Liver (tissue), 3 donors: ENCODE measurements around the gene C3orf18.

Experiments used
- EGR1 ChIP-seq, 2 donors: IDR thresholded peaks; 2 replicates each; pipeline ENCODE4 v1.6.1; 2016 to 2018; ENCODE audit warnings: antibody characterized with exemption in 2 of 2, low read depth in 2 of 2
- GABPA ChIP-seq, 2 donors: IDR thresholded peaks in 1 of 2; conservative IDR thresholded peaks in 1 of 2; 2 replicates each; pipeline ENCODE4 v1.6.1; 2016; ENCODE audit warnings: antibody characterized with exemption in 2 of 2, mild to moderate bottlenecking in 1 of 2, moderate library complexity in 1 of 2
- NR2F2 ChIP-seq: IDR thresholded peaks from 2 replicates; pipeline ENCODE4 v1.6.1; 2016; ENCODE audit warnings: antibody characterized with exemption
- SP1 ChIP-seq: IDR thresholded peaks from 2 replicates; pipeline ENCODE4 v1.6.1; 2018; ENCODE audit warnings: antibody characterized with exemption, mild to moderate bottlenecking
- TAF1 ChIP-seq: conservative IDR thresholded peaks from 2 replicates; pipeline ENCODE4 v1.6.1; 2016; ENCODE audit warnings: antibody characterized with exemption, mild to moderate bottlenecking
- YY1 ChIP-seq: IDR thresholded peaks from 2 replicates; pipeline ENCODE4 v1.6.1; 2016; ENCODE audit warnings: antibody characterized with exemption, mild to moderate bottlenecking
- TF ChIP-seq, protein P1 (sequence below): fragments of 150-350 bp; IDR thresholded peaks from 2 replicates; pipeline ENCODE4 v1.5.1; 2017; ENCODE audit warnings: improper control_type of control experiment, low read depth, low read length; ENCODE audit not compliant: missing input control
- TF ChIP-seq, protein P2 (sequence below): IDR thresholded peaks from 2 replicates; pipeline ENCODE4 v1.6.1; 2016; ENCODE audit warnings: antibody characterized with exemption, mild to moderate bottlenecking
- TF ChIP-seq, protein P3 (sequence below): IDR thresholded peaks from 2 replicates; pipeline ENCODE4 v1.6.1; 2016; ENCODE audit warnings: antibody characterized with exemption
- donor health status: healthy.
- donor health status: healthy.

DNA sequence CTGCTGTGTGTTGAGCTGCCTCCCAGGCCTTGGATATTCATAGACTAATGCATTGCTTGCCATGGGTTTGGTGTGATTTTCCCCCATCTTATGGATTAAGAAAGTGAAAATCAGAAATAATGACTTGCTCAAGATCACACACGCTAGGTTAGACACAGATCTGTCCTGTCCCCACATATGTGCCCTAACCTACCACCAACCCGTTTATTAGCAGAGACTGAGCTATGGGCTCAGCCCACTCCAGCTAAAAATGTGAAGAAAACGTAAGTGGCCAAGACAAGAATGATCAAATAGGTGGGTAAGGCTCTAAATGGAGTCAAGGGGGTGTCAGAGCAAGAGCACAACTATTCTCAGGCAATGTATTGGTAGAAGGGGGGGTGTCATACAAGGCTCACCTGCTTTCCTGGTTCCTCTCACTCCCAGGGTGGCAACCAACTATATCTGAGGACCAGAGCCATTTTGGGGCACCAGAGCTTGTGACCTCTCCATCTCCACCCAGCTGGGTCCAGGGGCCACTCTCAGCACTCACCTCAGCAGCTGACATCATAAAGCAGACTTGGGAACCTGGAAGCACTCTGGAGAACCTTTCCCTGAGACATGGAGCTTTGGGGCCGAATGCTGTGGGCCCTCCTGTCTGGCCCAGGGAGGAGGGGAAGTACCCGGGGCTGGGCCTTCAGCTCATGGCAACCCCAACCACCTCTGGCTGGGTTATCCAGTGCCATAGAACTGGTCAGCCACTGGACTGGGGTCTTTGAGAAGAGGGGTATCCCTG is 3.1 kb upstream of the C3orf18 start:
- no peak for TF ChIP-seq GABPA (IDR thresholded peaks at IDR 0.05 in 1 of 2, conservative IDR thresholded peaks at IDR 0.05 in 1 of 2)
- no peak for TF ChIP-seq TAF1
- TF ChIP-seq SP1 = no peak
- TF ChIP-seq, protein P1, sequence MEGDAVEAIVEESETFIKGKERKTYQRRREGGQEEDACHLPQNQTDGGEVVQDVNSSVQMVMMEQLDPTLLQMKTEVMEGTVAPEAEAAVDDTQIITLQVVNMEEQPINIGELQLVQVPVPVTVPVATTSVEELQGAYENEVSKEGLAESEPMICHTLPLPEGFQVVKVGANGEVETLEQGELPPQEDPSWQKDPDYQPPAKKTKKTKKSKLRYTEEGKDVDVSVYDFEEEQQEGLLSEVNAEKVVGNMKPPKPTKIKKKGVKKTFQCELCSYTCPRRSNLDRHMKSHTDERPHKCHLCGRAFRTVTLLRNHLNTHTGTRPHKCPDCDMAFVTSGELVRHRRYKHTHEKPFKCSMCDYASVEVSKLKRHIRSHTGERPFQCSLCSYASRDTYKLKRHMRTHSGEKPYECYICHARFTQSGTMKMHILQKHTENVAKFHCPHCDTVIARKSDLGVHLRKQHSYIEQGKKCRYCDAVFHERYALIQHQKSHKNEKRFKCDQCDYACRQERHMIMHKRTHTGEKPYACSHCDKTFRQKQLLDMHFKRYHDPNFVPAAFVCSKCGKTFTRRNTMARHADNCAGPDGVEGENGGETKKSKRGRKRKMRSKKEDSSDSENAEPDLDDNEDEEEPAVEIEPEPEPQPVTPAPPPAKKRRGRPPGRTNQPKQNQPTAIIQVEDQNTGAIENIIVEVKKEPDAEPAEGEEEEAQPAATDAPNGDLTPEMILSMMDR = no peak
- TF ChIP-seq, protein P2, sequence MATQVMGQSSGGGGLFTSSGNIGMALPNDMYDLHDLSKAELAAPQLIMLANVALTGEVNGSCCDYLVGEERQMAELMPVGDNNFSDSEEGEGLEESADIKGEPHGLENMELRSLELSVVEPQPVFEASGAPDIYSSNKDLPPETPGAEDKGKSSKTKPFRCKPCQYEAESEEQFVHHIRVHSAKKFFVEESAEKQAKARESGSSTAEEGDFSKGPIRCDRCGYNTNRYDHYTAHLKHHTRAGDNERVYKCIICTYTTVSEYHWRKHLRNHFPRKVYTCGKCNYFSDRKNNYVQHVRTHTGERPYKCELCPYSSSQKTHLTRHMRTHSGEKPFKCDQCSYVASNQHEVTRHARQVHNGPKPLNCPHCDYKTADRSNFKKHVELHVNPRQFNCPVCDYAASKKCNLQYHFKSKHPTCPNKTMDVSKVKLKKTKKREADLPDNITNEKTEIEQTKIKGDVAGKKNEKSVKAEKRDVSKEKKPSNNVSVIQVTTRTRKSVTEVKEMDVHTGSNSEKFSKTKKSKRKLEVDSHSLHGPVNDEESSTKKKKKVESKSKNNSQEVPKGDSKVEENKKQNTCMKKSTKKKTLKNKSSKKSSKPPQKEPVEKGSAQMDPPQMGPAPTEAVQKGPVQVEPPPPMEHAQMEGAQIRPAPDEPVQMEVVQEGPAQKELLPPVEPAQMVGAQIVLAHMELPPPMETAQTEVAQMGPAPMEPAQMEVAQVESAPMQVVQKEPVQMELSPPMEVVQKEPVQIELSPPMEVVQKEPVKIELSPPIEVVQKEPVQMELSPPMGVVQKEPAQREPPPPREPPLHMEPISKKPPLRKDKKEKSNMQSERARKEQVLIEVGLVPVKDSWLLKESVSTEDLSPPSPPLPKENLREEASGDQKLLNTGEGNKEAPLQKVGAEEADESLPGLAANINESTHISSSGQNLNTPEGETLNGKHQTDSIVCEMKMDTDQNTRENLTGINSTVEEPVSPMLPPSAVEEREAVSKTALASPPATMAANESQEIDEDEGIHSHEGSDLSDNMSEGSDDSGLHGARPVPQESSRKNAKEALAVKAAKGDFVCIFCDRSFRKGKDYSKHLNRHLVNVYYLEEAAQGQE = no peak
- TF ChIP-seq, protein P3, sequence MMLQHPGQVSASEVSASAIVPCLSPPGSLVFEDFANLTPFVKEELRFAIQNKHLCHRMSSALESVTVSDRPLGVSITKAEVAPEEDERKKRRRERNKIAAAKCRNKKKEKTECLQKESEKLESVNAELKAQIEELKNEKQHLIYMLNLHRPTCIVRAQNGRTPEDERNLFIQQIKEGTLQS = no peak
- TF ChIP-seq YY1 = no peak
- no peak for TF ChIP-seq EGR1 (IDR thresholded peaks at IDR 0.05; ENCODE audit: low read depth in 2 of 2)
- no peak for TF ChIP-seq NR2F2
